Measurements from ENCODE around the gene BACE1-AS.
"Not testable (repeated sequence)": the region's sequence is repeated elsewhere in the genome, so short reads cannot be mapped to it uniquely, and the experiment has no call there.

Gene BACE1-AS

GRCh38 chr11:117302228-117302627, 11.1 kb downstream of the BACE1-AS start:
- Mint-ChIP-seq H3K27me3 (ENCODE audit: low read depth) (peaks cover 3% of the 10 kb centered on the region), H3K9me3 (no peaks in the 10 kb centered on the region)

GRCh38 chr11:117303101-117303500, 12.0 kb downstream of the BACE1-AS start:
- H3K4me1 Mint-ChIP-seq (ENCODE audit: low read depth), result no peaks in the 10 kb centered on the region

More at GRCh38 chr11:117302228-117302627, 11.1 kb downstream of the BACE1-AS start:
- H3K27ac Mint-ChIP-seq, result no peak overlapping the region
- H3K4me3 Mint-ChIP-seq, result no peak overlapping the region
- H3K36me3 Mint-ChIP-seq (ENCODE audit: low read depth), result no peaks in the 10 kb centered on the region
- H3K4me1 Mint-ChIP-seq (ENCODE audit: low read depth), result no peaks in the 10 kb centered on the region

GRCh38 chr11:117303646-117304315, 12.6 kb downstream of the BACE1-AS start:
- H3K27me3 Mint-ChIP-seq (ENCODE audit: low read depth), result peaks cover 7% of the 10 kb centered on the region
- H3K36me3 Mint-ChIP-seq (ENCODE audit: low read depth), result no peaks in the 10 kb centered on the region
- no peak overlapping the region for H3K27ac Mint-ChIP-seq
- no peaks in the 10 kb centered on the region for H3K4me1 Mint-ChIP-seq (ENCODE audit: low read depth)
- no peaks in the 10 kb centered on the region for H3K9me3 Mint-ChIP-seq
- no peak overlapping the region for H3K4me3 Mint-ChIP-seq

More at GRCh38 chr11:117303101-117303500, 12.0 kb downstream of the BACE1-AS start:
- Mint-ChIP-seq H3K36me3 (ENCODE audit: low read depth) (no peaks in the 10 kb centered on the region), H3K27me3 (ENCODE audit: low read depth) (peaks cover 4% of the 10 kb centered on the region), H3K4me3 (no peak overlapping the region), H3K27ac (no peak overlapping the region), H3K9me3 (no peaks in the 10 kb centered on the region)

GRCh38 chr11:117305145-117305544, 14.0 kb downstream of the BACE1-AS start:
- H3K36me3 Mint-ChIP-seq (ENCODE audit: low read depth), result no peaks in the 10 kb centered on the region
- H3K4me3 Mint-ChIP-seq, result no peak overlapping the region
- no peaks in the 10 kb centered on the region for H3K9me3 Mint-ChIP-seq
- no peaks in the 10 kb centered on the region for H3K4me1 Mint-ChIP-seq (ENCODE audit: low read depth)
- peaks cover 7% of the 10 kb centered on the region for H3K27me3 Mint-ChIP-seq (ENCODE audit: low read depth)
- no peak overlapping the region for H3K27ac Mint-ChIP-seq

- Mint-ChIP-seq H3K9me3 (no peaks in the 10 kb centered on the region), H3K4me1 (ENCODE audit: low read depth) (no peaks in the 10 kb centered on the region), H3K27ac (no peak overlapping the region), H3K36me3 (ENCODE audit: low read depth) (no peaks in the 10 kb centered on the region), H3K27me3 (ENCODE audit: low read depth) (peaks cover 38% of the 10 kb centered on the region), H3K4me3 (no peak overlapping the region)
Measured at GRCh38 chr11:117309310-117309709, 18.2 kb downstream of the BACE1-AS start.

GRCh38 chr11:117313091-117313490, 21.9 kb downstream of the BACE1-AS start:
- H3K4me3 Mint-ChIP-seq, result no peak overlapping the region
- no peak overlapping the region for H3K27ac Mint-ChIP-seq
- H3K27me3 Mint-ChIP-seq (ENCODE audit: low read depth), result peaks cover 63% of the 10 kb centered on the region
- H3K4me1 Mint-ChIP-seq (ENCODE audit: low read depth), result peaks cover 3% of the 10 kb centered on the region
- no peaks in the 10 kb centered on the region for H3K36me3 Mint-ChIP-seq (ENCODE audit: low read depth)
- H3K9me3 Mint-ChIP-seq, result no peaks in the 10 kb centered on the region

GRCh38 chr11:117313828-117314768, 23.0 kb downstream of the BACE1-AS start:
- peaks cover 3% of the 10 kb centered on the region for H3K4me1 Mint-ChIP-seq (ENCODE audit: low read depth)
- H3K27me3 Mint-ChIP-seq (ENCODE audit: low read depth), result peaks cover 67% of the 10 kb centered on the region
- no peaks in the 10 kb centered on the region for H3K9me3 Mint-ChIP-seq
- H3K27ac Mint-ChIP-seq, result no peak overlapping the region
- H3K36me3 Mint-ChIP-seq (ENCODE audit: low read depth), result no peaks in the 10 kb centered on the region
- H3K4me3 Mint-ChIP-seq, result peak overlapping the region; percentile 18

GRCh38 chr11:117314840-117315239, 23.7 kb downstream of the BACE1-AS start:
- H3K36me3 Mint-ChIP-seq (ENCODE audit: low read depth), result no peaks in the 10 kb centered on the region
- no peak overlapping the region for H3K27ac Mint-ChIP-seq
- H3K9me3 Mint-ChIP-seq, result no peaks in the 10 kb centered on the region
- peak overlapping the region; percentile 14 for H3K4me3 Mint-ChIP-seq
- H3K27me3 Mint-ChIP-seq (ENCODE audit: low read depth), result peaks cover 71% of the 10 kb centered on the region
- H3K4me1 Mint-ChIP-seq (ENCODE audit: low read depth), result peaks cover 3% of the 10 kb centered on the region

- H3K27ac Mint-ChIP-seq, result no peak overlapping the region
- peak overlapping the region; percentile 14 for H3K4me3 Mint-ChIP-seq
- H3K9me3 Mint-ChIP-seq, result no peaks in the 10 kb centered on the region
- no peaks in the 10 kb centered on the region for H3K36me3 Mint-ChIP-seq (ENCODE audit: low read depth)
- peaks cover 70% of the 10 kb centered on the region for H3K27me3 Mint-ChIP-seq (ENCODE audit: low read depth)
- peaks cover 3% of the 10 kb centered on the region for H3K4me1 Mint-ChIP-seq (ENCODE audit: low read depth)
Measured at GRCh38 chr11:117315285-117316196, 24.4 kb downstream of the BACE1-AS start.

GRCh38 chr11:117316197-117316961, 25.2 kb downstream of the BACE1-AS start, which contains the start of gene BACE1:
Gene BACE1, minus strand, starts transcription at chr11:117316256. Its CDS starts 461 bp downstream, at chr11:117315795.
- H3K4me1 Mint-ChIP-seq (ENCODE audit: low read depth), result peaks cover 3% of the 10 kb centered on the region
- peaks cover 64% of the 10 kb centered on the region for H3K27me3 Mint-ChIP-seq (ENCODE audit: low read depth)

GRCh38 chr11:117318738-117319137, 27.6 kb downstream of the BACE1-AS start:
- Mint-ChIP-seq H3K4me1 (ENCODE audit: low read depth) (peaks cover 3% of the 10 kb centered on the region), H3K27me3 (ENCODE audit: low read depth) (peaks cover 50% of the 10 kb centered on the region), H3K27ac (no peak overlapping the region), H3K36me3 (ENCODE audit: low read depth) (no peaks in the 10 kb centered on the region), H3K4me3 (no peak overlapping the region), H3K9me3 (no peaks in the 10 kb centered on the region)

More at GRCh38 chr11:117316197-117316961, 25.2 kb downstream of the BACE1-AS start, which contains the start of gene BACE1:
- no peak within 1 kb of the TSS for H3K27ac Mint-ChIP-seq
- no peaks in the 10 kb centered on the region for H3K36me3 Mint-ChIP-seq (ENCODE audit: low read depth)
- H3K4me3 Mint-ChIP-seq, result peak within 1 kb of the TSS; percentile 58
- no peaks in the 10 kb centered on the region for H3K9me3 Mint-ChIP-seq

- peaks cover 44% of the 10 kb centered on the region for H3K27me3 Mint-ChIP-seq (ENCODE audit: low read depth)
Measured at GRCh38 chr11:117319214-117319840, 28.2 kb downstream of the BACE1-AS start.

GRCh38 chr11:117327255-117327566, 36.1 kb downstream of the BACE1-AS start:
- not testable (repeated sequence) for H3K9me3 Mint-ChIP-seq; H3K4me3 Mint-ChIP-seq; H3K36me3 Mint-ChIP-seq (ENCODE audit: low read depth); H3K4me1 Mint-ChIP-seq (ENCODE audit: low read depth); H3K27ac Mint-ChIP-seq; H3K27me3 Mint-ChIP-seq (ENCODE audit: low read depth)

More at GRCh38 chr11:117319214-117319840, 28.2 kb downstream of the BACE1-AS start:
- no peaks in the 10 kb centered on the region for H3K36me3 Mint-ChIP-seq (ENCODE audit: low read depth)
- no peaks in the 10 kb centered on the region for H3K9me3 Mint-ChIP-seq
- H3K4me3 Mint-ChIP-seq, result no peak overlapping the region
- H3K4me1 Mint-ChIP-seq (ENCODE audit: low read depth), result peaks cover 3% of the 10 kb centered on the region
- H3K27ac Mint-ChIP-seq, result no peak overlapping the region

Measured in T-helper 1 cell treated with Interleukin-12 subunit alpha and Interleukin-12 subunit beta and Interleukin-4 antibody, amounts not matched to agents 30 μg/mL and 1 μg/mL, for 36 hours (primary cell).